ENCODE measurements around the gene FLRT3.

GRCh38 chr20:14295770-14296309 is 41.6 kb downstream of the FLRT3 start:
- no peak for TF ChIP-seq POLR2A (IDR thresholded peaks at IDR 0.05)
- no peak for TF ChIP-seq CTCF (IDR thresholded peaks at IDR 0.05)
